Measurements from ENCODE around the gene NACC2.

The NACC2 gene

GRCh38 chr9:136015656-136016571, 79.2 kb downstream of the NACC2 start:
- H3K9me3 Mint-ChIP-seq: no peaks in the 10 kb centered on the region
- H3K4me1 Mint-ChIP-seq: no peaks in the 10 kb centered on the region
- H3K36me3 Mint-ChIP-seq: no peaks in the 10 kb centered on the region
- no peak overlapping the region for H3K27ac Mint-ChIP-seq
- H3K27me3 Mint-ChIP-seq: no peaks in the 10 kb centered on the region
- H3K4me3 Mint-ChIP-seq: no peak overlapping the region

- Mint-ChIP-seq H3K4me3 (no peak overlapping the region), H3K9me3 (no peaks in the 10 kb centered on the region), H3K4me1 (no peaks in the 10 kb centered on the region), H3K27me3 (no peaks in the 10 kb centered on the region), H3K27ac (no peak overlapping the region), H3K36me3 (no peaks in the 10 kb centered on the region)
Measured at GRCh38 chr9:136014924-136015633, 80.0 kb downstream of the NACC2 start.

GRCh38 chr9:136014147-136014923, 80.8 kb downstream of the NACC2 start:
- Mint-ChIP-seq H3K4me1 (no peaks in the 10 kb centered on the region), H3K4me3 (no peak overlapping the region), H3K27me3 (no peaks in the 10 kb centered on the region), H3K9me3 (no peaks in the 10 kb centered on the region), H3K36me3 (no peaks in the 10 kb centered on the region), H3K27ac (no peak overlapping the region)

GRCh38 chr9:136013524-136014034, 81.5 kb downstream of the NACC2 start:
- H3K27ac Mint-ChIP-seq: no peak overlapping the region
- no peaks in the 10 kb centered on the region for H3K36me3 Mint-ChIP-seq
- H3K4me3 Mint-ChIP-seq: no peak overlapping the region
- H3K9me3 Mint-ChIP-seq: no peaks in the 10 kb centered on the region
- H3K27me3 Mint-ChIP-seq: no peaks in the 10 kb centered on the region
- no peaks in the 10 kb centered on the region for H3K4me1 Mint-ChIP-seq

- Mint-ChIP-seq H3K27me3 (no peaks in the 10 kb centered on the region), H3K9me3 (no peaks in the 10 kb centered on the region), H3K36me3 (no peaks in the 10 kb centered on the region), H3K4me3 (no peak overlapping the region), H3K27ac (no peak overlapping the region), H3K4me1 (no peaks in the 10 kb centered on the region)
Measured at GRCh38 chr9:136013116-136013515, 82.0 kb downstream of the NACC2 start.

- Mint-ChIP-seq H3K36me3 (no peaks in the 10 kb centered on the region), H3K9me3 (no peaks in the 10 kb centered on the region), H3K4me3 (no peak overlapping the region), H3K27me3 (no peaks in the 10 kb centered on the region), H3K27ac (no peak overlapping the region), H3K4me1 (no peaks in the 10 kb centered on the region)
Measured at GRCh38 chr9:136012651-136013050, 82.4 kb downstream of the NACC2 start.

- H3K4me1 Mint-ChIP-seq: no peaks in the 10 kb centered on the region
- no peaks in the 10 kb centered on the region for H3K27me3 Mint-ChIP-seq
- H3K36me3 Mint-ChIP-seq: no peaks in the 10 kb centered on the region
- H3K27ac Mint-ChIP-seq: no peak overlapping the region
- no peaks in the 10 kb centered on the region for H3K9me3 Mint-ChIP-seq
- no peak overlapping the region for H3K4me3 Mint-ChIP-seq
Measured at GRCh38 chr9:136011703-136012496, 83.2 kb downstream of the NACC2 start.

GRCh38 chr9:136011376-136011702, 83.8 kb downstream of the NACC2 start:
- Mint-ChIP-seq H3K4me3 (no peak overlapping the region), H3K27me3 (no peaks in the 10 kb centered on the region), H3K36me3 (no peaks in the 10 kb centered on the region), H3K9me3 (no peaks in the 10 kb centered on the region), H3K27ac (no peak overlapping the region), H3K4me1 (no peaks in the 10 kb centered on the region)

- Mint-ChIP-seq H3K27me3 (no peaks in the 10 kb centered on the region), H3K4me1 (no peaks in the 10 kb centered on the region), H3K27ac (no peak overlapping the region), H3K9me3 (no peaks in the 10 kb centered on the region), H3K36me3 (no peaks in the 10 kb centered on the region), H3K4me3 (no peak overlapping the region)
Measured at GRCh38 chr9:136010615-136011361, 84.3 kb downstream of the NACC2 start.

GRCh38 chr9:136010176-136010575, 84.9 kb downstream of the NACC2 start:
- H3K36me3 Mint-ChIP-seq: no peaks in the 10 kb centered on the region
- H3K9me3 Mint-ChIP-seq: no peaks in the 10 kb centered on the region
- no peaks in the 10 kb centered on the region for H3K4me1 Mint-ChIP-seq
- H3K27ac Mint-ChIP-seq: no peak overlapping the region
- H3K27me3 Mint-ChIP-seq: no peaks in the 10 kb centered on the region
- H3K4me3 Mint-ChIP-seq: no peak overlapping the region

- no peaks in the 10 kb centered on the region for H3K27me3 Mint-ChIP-seq
- no peaks in the 10 kb centered on the region for H3K36me3 Mint-ChIP-seq
- no peak overlapping the region for H3K27ac Mint-ChIP-seq
- no peaks in the 10 kb centered on the region for H3K9me3 Mint-ChIP-seq
- H3K4me3 Mint-ChIP-seq: no peak overlapping the region
- H3K4me1 Mint-ChIP-seq: no peaks in the 10 kb centered on the region
Measured at GRCh38 chr9:136009516-136009915, 85.6 kb downstream of the NACC2 start.

- H3K27ac Mint-ChIP-seq: no peak overlapping the region
- no peak overlapping the region for H3K4me3 Mint-ChIP-seq
- no peaks in the 10 kb centered on the region for H3K4me1 Mint-ChIP-seq
- H3K9me3 Mint-ChIP-seq: no peaks in the 10 kb centered on the region
- H3K27me3 Mint-ChIP-seq: no peaks in the 10 kb centered on the region
- no peaks in the 10 kb centered on the region for H3K36me3 Mint-ChIP-seq
Measured at GRCh38 chr9:136008693-136008997, 86.4 kb downstream of the NACC2 start.

- no peaks in the 10 kb centered on the region for H3K36me3 Mint-ChIP-seq
- H3K27ac Mint-ChIP-seq: no peak overlapping the region
- H3K9me3 Mint-ChIP-seq: no peaks in the 10 kb centered on the region
- H3K27me3 Mint-ChIP-seq: no peaks in the 10 kb centered on the region
- H3K4me3 Mint-ChIP-seq: no peak overlapping the region
- H3K4me1 Mint-ChIP-seq: no peaks in the 10 kb centered on the region
Measured at GRCh38 chr9:136007934-136008692, 87.0 kb downstream of the NACC2 start.

- H3K9me3 Mint-ChIP-seq: no peaks in the 10 kb centered on the region
- no peaks in the 10 kb centered on the region for H3K4me1 Mint-ChIP-seq
- H3K4me3 Mint-ChIP-seq: no peak overlapping the region
- no peaks in the 10 kb centered on the region for H3K27me3 Mint-ChIP-seq
- H3K36me3 Mint-ChIP-seq: no peaks in the 10 kb centered on the region
- H3K27ac Mint-ChIP-seq: no peak overlapping the region
Measured at GRCh38 chr9:136007276-136007933, 87.7 kb downstream of the NACC2 start.
